HG03045 (cell line): ENCODE data around the gene OR51V1.

Source experiments
- ATAC-seq: cut with Tn5 transposase; IDR thresholded peaks from one replicate; pipeline ENCODE4 v1.9.1; 2021; ENCODE audit warnings: mild to moderate bottlenecking, moderate library complexity; ENCODE audit not compliant: unreplicated experiment

OR51V1 gene

GRCh38 chr11:5231111-5231510, 30.6 kb upstream of the OR51V1 start:
- no peak for ATAC-seq

GRCh38 chr11:5230266-5230665, 29.8 kb upstream of the OR51V1 start:
- no peak for ATAC-seq

DNA sequence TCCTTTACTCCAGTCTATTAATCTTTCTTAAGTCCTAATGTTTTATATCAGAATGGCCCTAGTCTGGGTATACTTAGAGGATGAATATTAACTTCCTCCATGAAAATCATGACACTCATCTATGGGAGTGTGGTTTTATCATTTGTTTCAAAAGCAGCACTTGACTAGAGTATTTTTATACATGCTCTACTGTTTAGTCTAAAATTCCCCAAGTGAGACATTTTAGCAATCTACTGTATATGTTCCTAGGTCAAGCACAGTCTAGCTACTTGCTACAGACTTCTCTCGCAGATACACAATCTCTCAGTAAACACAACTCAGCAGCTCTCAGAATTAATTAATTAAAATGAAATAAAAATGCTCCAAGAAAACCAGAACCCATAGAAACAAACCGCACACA, 29.3 kb upstream of the OR51V1 start:
- no peak for ATAC-seq

DNA sequence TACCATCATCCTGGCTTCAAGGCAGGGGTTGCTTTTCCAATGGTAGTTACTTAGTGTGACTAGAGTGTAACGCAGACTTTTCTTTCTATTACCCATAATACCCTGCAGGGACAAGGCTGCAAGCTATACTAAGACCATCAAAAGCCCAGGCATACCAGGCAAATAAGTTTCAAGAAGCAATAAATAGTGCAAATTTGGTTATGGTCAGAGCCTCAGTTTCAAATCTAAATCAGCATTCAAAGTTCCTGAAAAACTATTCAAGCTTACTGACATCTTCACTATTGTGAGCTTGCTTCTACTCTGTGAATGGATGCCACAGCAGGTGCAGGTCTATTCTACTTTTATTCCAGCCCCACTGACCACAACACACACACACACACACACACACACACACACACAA, 28.9 kb upstream of the OR51V1 start:
- peak; percentile 47 for ATAC-seq

GRCh38 chr11:5228124-5228523, 27.6 kb upstream of the OR51V1 start:
- ATAC-seq = no peak

DNA sequence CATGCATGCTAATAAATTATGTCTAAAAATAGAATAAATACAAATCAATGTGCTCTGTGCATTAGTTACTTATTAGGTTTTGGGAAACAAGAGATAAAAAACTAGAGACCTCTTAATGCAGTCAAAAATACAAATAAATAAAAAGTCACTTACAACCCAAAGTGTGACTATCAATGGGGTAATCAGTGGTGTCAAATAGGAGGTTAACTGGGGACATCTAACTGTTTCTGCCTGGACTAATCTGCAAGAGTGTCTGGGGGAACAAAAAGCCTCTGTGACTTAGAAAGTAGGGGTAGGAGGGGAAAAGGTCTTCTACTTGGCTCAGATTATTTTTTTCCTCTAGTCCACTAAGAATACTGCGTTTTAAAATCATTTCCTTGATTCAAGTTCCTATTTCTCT, 27.2 kb upstream of the OR51V1 start:
- no peak for ATAC-seq

DNA sequence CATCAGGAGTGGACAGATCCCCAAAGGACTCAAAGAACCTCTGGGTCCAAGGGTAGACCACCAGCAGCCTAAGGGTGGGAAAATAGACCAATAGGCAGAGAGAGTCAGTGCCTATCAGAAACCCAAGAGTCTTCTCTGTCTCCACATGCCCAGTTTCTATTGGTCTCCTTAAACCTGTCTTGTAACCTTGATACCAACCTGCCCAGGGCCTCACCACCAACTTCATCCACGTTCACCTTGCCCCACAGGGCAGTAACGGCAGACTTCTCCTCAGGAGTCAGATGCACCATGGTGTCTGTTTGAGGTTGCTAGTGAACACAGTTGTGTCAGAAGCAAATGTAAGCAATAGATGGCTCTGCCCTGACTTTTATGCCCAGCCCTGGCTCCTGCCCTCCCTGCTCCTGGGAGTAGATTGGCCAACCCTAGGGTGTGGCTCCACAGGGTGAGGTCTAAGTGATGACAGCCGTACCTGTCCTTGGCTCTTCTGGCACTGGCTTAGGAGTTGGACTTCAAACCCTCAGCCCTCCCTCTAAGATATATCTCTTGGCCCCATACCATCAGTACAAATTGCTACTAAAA, 26.3 kb upstream of the OR51V1 start, which contains the start of gene HBB:
Gene HBB, minus strand, starts transcription at position 340 of the 579 bp plus-strand sequence. Its CDS starts 50 bp downstream, at position 290.
- ATAC-seq = no peak

GRCh38 chr11:5225480-5225871, 25.0 kb upstream of the OR51V1 start:
- ATAC-seq = no peak

DNA sequence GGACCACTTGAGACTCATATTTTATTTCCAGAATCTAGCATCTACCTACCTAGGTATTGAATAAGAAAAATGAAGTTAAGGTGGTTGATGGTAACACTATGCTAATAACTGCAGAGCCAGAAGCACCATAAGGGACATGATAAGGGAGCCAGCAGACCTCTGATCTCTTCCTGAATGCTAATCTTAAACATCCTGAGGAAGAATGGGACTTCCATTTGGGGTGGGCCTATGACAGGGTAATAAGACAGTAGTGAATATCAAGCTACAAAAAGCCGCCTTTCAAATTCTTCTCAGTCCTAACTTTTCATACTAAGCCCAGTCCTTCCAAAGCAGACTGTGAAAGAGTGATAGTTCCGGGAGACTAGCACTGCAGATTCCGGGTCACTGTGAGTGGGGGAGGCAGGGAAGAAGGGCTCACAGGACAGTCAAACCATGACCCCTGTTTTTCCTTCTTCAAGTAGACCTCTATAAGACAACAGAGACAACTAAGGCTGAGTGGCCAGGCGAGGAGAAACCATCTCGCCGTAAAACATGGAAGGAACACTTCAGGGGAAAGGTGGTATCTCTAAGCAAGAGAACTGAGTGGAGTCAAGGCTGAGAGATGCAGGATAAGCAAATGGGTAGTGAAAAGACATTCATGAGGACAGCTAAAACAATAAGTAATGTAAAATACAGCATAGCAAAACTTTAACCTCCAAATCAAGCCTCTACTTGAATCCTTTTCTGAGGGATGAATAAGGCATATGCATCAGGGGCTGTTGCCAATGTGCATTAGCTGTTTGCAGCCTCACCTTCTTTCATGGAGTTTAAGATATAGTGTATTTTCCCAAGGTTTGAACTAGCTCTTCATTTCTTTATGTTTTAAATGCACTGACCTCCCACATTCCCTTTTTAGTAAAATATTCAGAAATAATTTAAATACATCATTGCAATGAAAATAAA, 24.3 kb upstream of the OR51V1 start:
- ATAC-seq = no peak

DNA sequence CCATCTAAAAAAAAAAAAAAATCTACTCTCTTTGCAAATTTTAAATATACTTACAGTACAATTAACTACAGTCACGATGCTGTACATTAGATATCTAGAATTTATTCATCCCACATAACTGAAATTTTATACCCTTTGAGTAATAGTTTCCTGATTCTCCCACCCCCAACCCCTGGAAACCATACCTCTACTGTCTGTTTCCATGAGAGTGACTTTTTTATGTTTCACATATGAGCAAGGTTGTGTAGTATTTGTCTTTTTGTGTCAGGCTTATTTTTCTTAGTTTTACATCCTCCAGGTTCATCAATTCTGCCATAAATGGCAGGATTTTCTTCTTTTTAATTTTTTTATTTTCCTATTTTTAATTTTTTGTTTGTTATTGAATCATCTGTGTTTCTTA, 23.2 kb upstream of the OR51V1 start:
- ATAC-seq = no peak

DNA sequence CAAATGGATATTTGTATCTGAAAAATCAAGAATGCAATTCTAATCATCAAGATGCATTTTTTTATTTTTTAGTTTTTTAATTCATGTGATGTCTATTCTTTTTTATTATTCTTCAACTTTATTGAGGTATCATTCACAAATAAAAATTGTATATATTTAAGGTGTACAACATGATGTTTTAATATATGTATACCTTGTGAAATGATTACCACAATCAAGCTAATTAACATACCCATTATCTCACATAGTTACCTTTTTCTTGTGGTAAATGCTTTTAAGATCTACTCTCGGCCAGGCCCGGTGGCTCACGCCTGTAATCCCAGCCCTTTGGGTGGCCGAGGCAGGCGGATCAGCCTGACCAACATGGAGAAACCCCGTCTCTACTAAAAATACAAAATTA, 22.7 kb upstream of the OR51V1 start:
- ATAC-seq = no peak

DNA sequence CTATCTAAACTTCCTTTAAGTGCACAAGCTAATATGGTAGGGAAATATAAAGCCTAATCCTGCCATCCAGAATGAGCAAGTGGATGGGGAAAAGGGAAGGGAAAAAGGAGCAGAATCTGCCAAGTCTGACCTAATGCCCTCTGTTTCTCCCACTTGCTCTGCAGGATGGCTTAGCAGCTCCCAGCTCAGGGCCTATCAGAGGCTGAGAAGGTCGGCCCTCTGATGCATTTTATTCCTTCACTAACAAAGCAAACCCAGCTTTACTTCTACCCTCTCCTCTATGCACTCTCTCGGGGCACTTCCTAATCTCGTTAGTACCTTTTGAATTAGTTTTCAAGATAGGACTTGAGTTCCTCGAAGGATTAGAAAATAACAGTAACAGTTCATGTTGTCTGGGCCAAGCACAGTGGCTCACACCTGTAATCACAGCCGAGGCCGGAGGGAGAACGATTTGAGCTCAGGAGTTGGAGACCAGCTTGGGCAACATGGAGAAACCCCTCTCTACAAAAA, 9.9 kb upstream of the OR51V1 start:
- ATAC-seq = no peak

DNA sequence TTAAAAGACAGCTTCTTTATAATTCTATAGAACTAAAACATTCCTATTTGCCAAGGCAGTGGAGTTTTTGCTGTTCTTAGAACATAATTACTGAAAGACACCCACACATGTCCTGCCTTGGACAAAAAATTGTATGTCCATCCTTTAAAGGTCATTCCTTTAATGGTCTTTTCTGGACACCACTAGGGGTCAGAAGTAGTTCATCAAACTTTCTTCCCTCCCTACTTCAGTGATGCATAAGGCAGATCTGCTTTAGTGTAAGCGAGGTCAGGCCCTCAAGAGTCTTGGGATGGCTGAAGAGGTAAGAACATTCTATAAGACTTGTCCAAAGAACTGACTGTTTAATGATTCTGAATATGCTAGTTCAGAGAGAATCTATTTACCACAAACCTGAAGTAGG, 4.3 kb upstream of the OR51V1 start:
- ATAC-seq = no peak

- ATAC-seq = no peak
These were observed 2.9 kb upstream of the OR51V1 start for GRCh38 chr11:5203366-5203765.

DNA sequence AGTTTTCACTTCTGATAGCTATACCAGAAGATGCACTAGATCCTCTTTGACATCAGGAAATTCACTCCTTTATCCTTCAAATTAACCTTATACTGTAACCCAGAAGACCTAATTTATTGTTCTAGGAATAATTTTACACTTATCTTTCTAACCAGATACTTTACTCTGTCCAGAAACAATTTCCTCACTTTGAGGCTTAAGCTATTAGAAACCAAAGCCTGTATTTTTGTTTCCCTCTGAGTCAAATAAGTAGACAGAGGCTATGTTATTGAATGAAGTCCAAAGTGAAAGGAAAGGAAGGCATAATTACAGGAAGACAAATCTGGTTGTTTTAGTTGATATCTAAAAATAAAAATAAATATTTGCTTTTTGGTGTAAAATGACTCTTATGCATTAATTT, 2.2 kb downstream of the OR51V1 start:
- no peak for ATAC-seq

DNA sequence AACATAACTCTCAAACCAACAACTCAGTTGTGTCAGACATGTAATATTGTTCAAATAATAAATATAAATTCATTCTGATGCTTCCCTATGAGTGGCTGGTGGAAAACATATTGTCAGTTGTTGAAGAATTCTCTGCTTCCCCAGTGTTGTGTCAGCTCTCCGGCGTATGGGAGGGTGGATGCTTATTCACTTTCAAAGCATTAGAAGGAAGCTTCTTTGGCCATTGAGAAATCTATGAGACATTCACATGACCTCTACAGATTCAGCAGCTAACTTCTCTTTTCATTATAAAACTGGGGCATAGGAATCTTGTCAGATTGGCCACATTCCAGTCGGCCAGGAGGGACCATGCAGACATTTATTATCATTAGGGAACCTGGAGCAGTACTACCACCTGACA, 2.9 kb downstream of the OR51V1 start:
- no peak for ATAC-seq

GRCh38 chr11:5196731-5197130, 3.8 kb downstream of the OR51V1 start:
- no peak for ATAC-seq

- no peak for ATAC-seq
These were observed 4.4 kb downstream of the OR51V1 start for GRCh38 chr11:5196067-5196466.

DNA sequence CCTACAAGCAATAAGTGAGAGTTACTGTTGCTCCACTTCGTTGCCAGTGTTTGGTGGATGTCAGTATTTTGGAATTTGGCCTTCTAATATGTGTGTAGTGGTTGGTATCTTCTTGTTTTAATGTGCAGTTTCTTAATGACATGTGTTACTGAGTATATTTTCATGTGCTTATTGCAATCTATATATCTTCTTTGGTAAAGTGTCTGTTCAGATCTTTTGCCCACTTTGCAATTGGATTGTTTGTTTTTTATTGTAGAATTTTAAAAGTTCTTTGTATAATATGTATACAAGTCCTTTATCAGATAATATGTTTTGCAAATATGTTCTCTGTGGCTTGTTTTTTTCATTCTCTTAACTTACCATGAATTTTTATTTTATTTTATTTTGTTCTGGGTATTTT, 7.7 kb downstream of the OR51V1 start:
- ATAC-seq = no peak

- no peak for ATAC-seq
These were observed 12.3 kb downstream of the OR51V1 start for GRCh38 chr11:5188201-5188600.

DNA sequence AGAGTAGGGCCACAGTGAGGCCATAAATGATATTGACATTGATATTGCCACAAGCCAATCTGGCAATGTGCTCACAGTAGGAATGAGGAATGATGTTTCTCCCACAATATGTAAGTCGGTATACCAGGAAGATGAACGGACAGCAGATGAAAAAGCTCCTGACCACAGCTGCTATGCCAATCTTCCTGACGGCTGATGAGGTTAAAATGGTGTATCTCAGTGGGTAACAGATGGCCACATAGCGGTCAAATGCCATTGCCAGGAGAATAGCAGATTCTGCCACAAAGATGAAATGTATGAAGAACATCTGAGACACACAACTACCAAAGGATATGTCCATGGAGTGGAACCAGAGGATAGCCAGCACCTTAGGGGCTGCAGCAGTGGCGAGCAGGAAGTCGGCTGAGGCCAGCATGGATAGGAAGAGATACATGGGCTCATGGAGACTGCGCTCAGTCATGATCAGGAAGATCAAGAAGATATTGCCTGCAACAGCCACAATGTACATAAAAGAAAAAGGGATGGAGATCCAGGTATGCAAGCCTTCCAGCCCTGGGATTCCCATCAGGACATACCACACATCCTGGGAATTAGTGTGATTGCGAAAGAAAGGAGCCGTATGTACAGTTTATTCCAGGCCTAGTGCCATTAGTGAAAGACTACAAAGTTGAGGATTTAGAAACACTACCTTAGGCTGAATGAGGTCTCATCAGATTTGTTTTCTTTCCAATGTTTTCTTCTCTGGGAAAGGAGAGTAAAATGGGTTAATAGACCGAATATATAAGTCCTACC, 22.2 kb downstream of the OR51V1 start:
- ATAC-seq = no peak
